CD14-positive monocyte (primary cell): ENCODE measurements around the gene ABCG1. TPM values are rescaled to one million over a fixed set of nuclear protein-coding genes. Genes with fewer than 3 reads are reported as not detected.

Experiments used
- DNase-seq, 3 donors: peaks; one replicate each; pipeline ENCODE4 v3.0.0-alpha.2; 2011 to 2022
- H2AFZ ChIP-seq: 2 replicates; pipeline ENCODE4 v1.6.0; 2012; ENCODE audit warnings: mild to moderate bottlenecking, low read depth, low read length, inconsistent platforms; ENCODE audit not compliant: insufficient read depth, poor library complexity, severe bottlenecking
- H3K27ac ChIP-seq, 2 donors: 1 replicate in 1 of 2; 2 replicates in 1 of 2; pipeline ENCODE4 v1.5.1; 2012 to 2013; ENCODE audit warnings: low read length in 2 of 2, control low read depth in 1 of 2, inconsistent platforms in 1 of 2, low read depth in 1 of 2, mild to moderate bottlenecking in 1 of 2
- H3K27me3 ChIP-seq, 2 donors: one replicate each; pipeline versions ENCODE4 v1.6.0 to v1.6.1; 2011 to 2013; ENCODE audit warnings: low read length in 2 of 2; ENCODE audit not compliant: control insufficient read depth in 2 of 2, insufficient read depth in 2 of 2
- H3K36me3 ChIP-seq, 2 donors: replicated peaks in 1 of 2; 1 replicate in 1 of 2; 2 replicates in 1 of 2; pipeline versions ENCODE4 v1.5.1 to v1.6.1; 2012 to 2013; ENCODE audit warnings: low read length in 2 of 2, control low read depth in 1 of 2, inconsistent platforms in 1 of 2, mild to moderate bottlenecking in 1 of 2; ENCODE audit not compliant: insufficient read depth in 2 of 2, control insufficient read depth in 1 of 2
- H3K4me1 ChIP-seq, 2 donors: 1 replicate in 1 of 2; 2 replicates in 1 of 2; pipeline versions ENCODE4 v1.5.1 to v1.6.1; 2012 to 2013; ENCODE audit warnings: low read length in 2 of 2, control low read depth in 1 of 2, inconsistent platforms in 1 of 2, mild to moderate bottlenecking in 1 of 2, moderate library complexity in 1 of 2; ENCODE audit not compliant: insufficient read depth in 2 of 2, control insufficient read depth in 1 of 2
- H3K4me2 ChIP-seq: replicated peaks from 2 replicates; pipeline ENCODE3; 2012; ENCODE audit warnings: low read length, moderate library complexity, mild to moderate bottlenecking; ENCODE audit not compliant: poor library complexity, severe bottlenecking; ENCODE audit errors: extremely low read depth
- H3K4me3 ChIP-seq, 3 experiments: fragments of 200-600 bp in 1 of 3; sonication (generic) in 1 of 3; replicated peaks in 1 of 3; 1 replicate in 2 of 3; 2 replicates in 1 of 3; pipeline ENCODE4 v1.5.1; 2011 to 2013; ENCODE audit warnings: low read length in 3 of 3, mild to moderate bottlenecking in 3 of 3, control low read depth in 2 of 3, low read depth in 2 of 3, inconsistent platforms in 1 of 3, moderate library complexity in 1 of 3
- H3K79me2 ChIP-seq: 2 replicates; pipeline ENCODE4 v1.6.0; 2012; ENCODE audit warnings: mild to moderate bottlenecking, control low read depth, inconsistent platforms, low read length, moderate library complexity; ENCODE audit not compliant: insufficient read depth
- H3K9ac ChIP-seq: 2 replicates; pipeline ENCODE4 v1.6.0; 2017; ENCODE audit warnings: low read length, mild to moderate bottlenecking; ENCODE audit not compliant: insufficient read depth, poor library complexity, severe bottlenecking
- H3K9me3 ChIP-seq, 2 donors: replicated peaks in 1 of 2; 1 replicate in 1 of 2; 2 replicates in 1 of 2; pipeline versions ENCODE4 v1.5.1 to v1.6.1; 2012 to 2013; ENCODE audit warnings: low read length in 2 of 2, control low read depth in 1 of 2; ENCODE audit not compliant: control insufficient read depth in 1 of 2, insufficient read depth in 1 of 2
- H4K20me1 ChIP-seq: 2 replicates; pipeline ENCODE4 v1.6.0; 2012; ENCODE audit warnings: mild to moderate bottlenecking, low read length, control low read depth, moderate library complexity; ENCODE audit not compliant: insufficient read depth
- H3K27ac Mint-ChIP-seq, 7 donors: one replicate each; pipeline ENCODE4 v1.8.0; 2020; ENCODE audit warnings: mild to moderate bottlenecking in 7 of 7, mixed read lengths in 7 of 7, moderate library complexity in 6 of 7, inconsistent platforms in 2 of 7
- H3K27me3 Mint-ChIP-seq, 3 donors: one replicate each; pipeline ENCODE4 v1.8.0; 2021 to 2022; ENCODE audit warnings: low read depth in 3 of 3, mild to moderate bottlenecking in 3 of 3, mixed read lengths in 3 of 3, moderate library complexity in 3 of 3, inconsistent platforms in 1 of 3
- H3K36me3 Mint-ChIP-seq, 2 donors: one replicate each; pipeline ENCODE4 v1.8.0; 2020; ENCODE audit warnings: mixed read lengths in 2 of 2, inconsistent platforms in 1 of 2, mild to moderate bottlenecking in 1 of 2
- H3K4me1 Mint-ChIP-seq: one replicate; pipeline ENCODE4 v1.8.0; 2020; ENCODE audit warnings: mild to moderate bottlenecking, mixed read lengths
- H3K4me3 Mint-ChIP-seq, 2 donors: one replicate each; pipeline ENCODE4 v1.8.0; 2020; ENCODE audit warnings: mild to moderate bottlenecking in 2 of 2, mixed read lengths in 2 of 2, moderate library complexity in 1 of 2
- H3K9me3 Mint-ChIP-seq, 7 donors: one replicate each; pipeline ENCODE4 v1.8.0; 2020 to 2022; ENCODE audit warnings: mixed read lengths in 7 of 7, mild to moderate bottlenecking in 6 of 7, moderate library complexity in 6 of 7, inconsistent platforms in 2 of 7
- WGBS: methylation state at CpG from one replicate; pipeline ENCODE4 v1.1.5; 2013; ENCODE audit warnings: missing lambda C conversion rate; ENCODE audit not compliant: insufficient coverage; 5-methylcytosine and 5-hydroxymethylcytosine counted together
- intact Hi-C, 2 donors: fragments of 100-400 bp; cut with micrococcal nuclease; formaldehyde crosslinking; loops; one replicate each; pipeline versions ENCODE4 v1.15.0 to v1.15.1; 2023
- polyA plus RNA-seq, 3 donors: library from polyadenylated mRNA; depleted of rRNA in 1 of 3; unstranded in 2 of 3; stranded (reverse) in 1 of 3; fragments of 300-500 nt in 2 of 3; fragments of >200 nt in 1 of 3; fragmentation: Illumina TruSeq in 2 of 3; gene quantifications; 1 replicate in 2 of 3; 2 replicates in 1 of 3; pipeline ENCODE4 v1.2.3, GENCODE V29; 2012 to 2021
- TF ChIP-seq, protein P1 (sequence below): fragments of 200-600 bp; IDR thresholded peaks from one replicate; pipeline ENCODE4 v1.8.0; 2022; ENCODE audit warnings: antibody characterized with exemption, mild to moderate bottlenecking

Gene ABCG1
- polyA plus RNA-seq, 3 donors: 3.0 to 5.2 (median 3.5) TPM

DNA sequence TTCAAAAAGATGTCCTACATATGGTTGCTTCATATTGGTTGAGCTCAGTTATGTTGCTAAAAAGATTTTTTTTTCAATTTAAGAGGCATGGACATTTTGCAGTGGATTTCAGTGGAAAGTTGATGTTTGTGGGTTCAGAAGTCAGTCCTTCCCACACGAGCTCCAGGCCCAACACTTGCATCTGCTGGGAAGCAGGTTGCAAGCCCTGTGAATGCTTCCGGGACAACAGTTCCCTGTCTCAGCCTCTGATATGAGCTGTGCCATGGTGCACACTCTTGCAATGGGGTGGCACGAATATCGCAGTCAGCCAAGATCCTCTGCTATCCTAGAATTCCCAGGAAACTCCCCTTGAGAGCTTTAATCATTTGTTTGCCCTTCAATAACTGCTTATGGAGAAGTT, 30.3 kb upstream of the ABCG1 start:
- Histone ChIP-seq H3K9ac (peak overlapping the region; percentile 53), H3K79me2 (no peaks in the 10 kb centered on the region), H3K27ac (peak overlapping the region; percentile 86 to 91), H3K4me1 (peaks cover 47 to 64% of the 10 kb centered on the region in 2 donors), H3K4me2 (peak overlapping the region; percentile 55), H3K4me3 (peak overlapping the region in 1 of 3 experiments; percentile 42), H3K36me3 (no peaks in the 10 kb centered on the region), H3K27me3 (no peaks in the 10 kb centered on the region), H2AFZ (no peak overlapping the region), H3K9me3 (no peaks in the 10 kb centered on the region), H4K20me1 (no peaks in the 10 kb centered on the region)
- DNase-seq: no peak
- peaks cover 0 to 3% (median 0%) of the 10 kb centered on the region in 7 donors for H3K9me3 Mint-ChIP-seq
- H3K27me3 Mint-ChIP-seq: peaks cover 2 to 5% (median 3%) of the 10 kb centered on the region in 3 donors
- intact Hi-C loops: no loop called here
- H3K4me1 Mint-ChIP-seq: peaks cover 71% of the 10 kb centered on the region
- H3K27ac Mint-ChIP-seq: peak overlapping the region; percentile 94 to 98 (median 98)
- TF ChIP-seq, protein P1, sequence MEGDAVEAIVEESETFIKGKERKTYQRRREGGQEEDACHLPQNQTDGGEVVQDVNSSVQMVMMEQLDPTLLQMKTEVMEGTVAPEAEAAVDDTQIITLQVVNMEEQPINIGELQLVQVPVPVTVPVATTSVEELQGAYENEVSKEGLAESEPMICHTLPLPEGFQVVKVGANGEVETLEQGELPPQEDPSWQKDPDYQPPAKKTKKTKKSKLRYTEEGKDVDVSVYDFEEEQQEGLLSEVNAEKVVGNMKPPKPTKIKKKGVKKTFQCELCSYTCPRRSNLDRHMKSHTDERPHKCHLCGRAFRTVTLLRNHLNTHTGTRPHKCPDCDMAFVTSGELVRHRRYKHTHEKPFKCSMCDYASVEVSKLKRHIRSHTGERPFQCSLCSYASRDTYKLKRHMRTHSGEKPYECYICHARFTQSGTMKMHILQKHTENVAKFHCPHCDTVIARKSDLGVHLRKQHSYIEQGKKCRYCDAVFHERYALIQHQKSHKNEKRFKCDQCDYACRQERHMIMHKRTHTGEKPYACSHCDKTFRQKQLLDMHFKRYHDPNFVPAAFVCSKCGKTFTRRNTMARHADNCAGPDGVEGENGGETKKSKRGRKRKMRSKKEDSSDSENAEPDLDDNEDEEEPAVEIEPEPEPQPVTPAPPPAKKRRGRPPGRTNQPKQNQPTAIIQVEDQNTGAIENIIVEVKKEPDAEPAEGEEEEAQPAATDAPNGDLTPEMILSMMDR: no peak
- peak overlapping the region in 1 of 2 donors; percentile 52 for H3K4me3 Mint-ChIP-seq
- 45% methylated on average over 2 of the region's 4 CpGs for WGBS
- peaks cover 0 to 12% of the 10 kb centered on the region in 2 donors for H3K36me3 Mint-ChIP-seq

DNA sequence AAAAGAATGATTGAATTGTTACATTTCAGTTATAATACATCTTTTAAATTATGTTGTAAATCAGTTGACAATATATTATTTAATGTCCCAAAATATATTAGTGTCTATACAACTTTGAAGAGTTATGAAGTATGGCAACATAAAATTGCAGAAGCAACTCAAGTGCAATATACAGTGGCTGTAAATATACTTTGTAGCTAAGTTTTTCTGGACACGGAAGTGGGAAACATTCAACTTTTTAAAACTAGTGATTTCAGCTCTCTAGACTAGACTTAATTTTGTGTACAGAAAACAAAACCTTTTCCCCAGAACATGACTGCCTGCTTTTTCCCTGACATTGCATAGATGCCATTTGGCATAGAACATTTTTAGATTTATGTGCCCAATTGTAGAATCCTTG, 29.5 kb upstream of the ABCG1 start:
- no peaks in the 10 kb centered on the region for H3K27me3 ChIP-seq
- no peak overlapping the region for H3K4me3 ChIP-seq
- peaks cover 77% of the 10 kb centered on the region for H3K4me1 Mint-ChIP-seq
- TF ChIP-seq, protein P1: no peak
- intact Hi-C loops: no loop called here
- H3K36me3 ChIP-seq: no peaks in the 10 kb centered on the region
- H3K9me3 Mint-ChIP-seq: peaks cover 0 to 3% (median 0%) of the 10 kb centered on the region in 7 donors
- peaks cover 0 to 12% of the 10 kb centered on the region in 2 donors for H3K36me3 Mint-ChIP-seq
- no peak overlapping the region for H2AFZ ChIP-seq
- no peaks in the 10 kb centered on the region for H3K9me3 ChIP-seq
- H3K27ac ChIP-seq: peak overlapping the region; percentile 86 to 91
- H3K27ac Mint-ChIP-seq: peak overlapping the region in 6 of 7 donors; percentile 65 to 98 (median 94)
- WGBS: no CpG with 5 or more reads among the region's 1 CpG
- no peaks in the 10 kb centered on the region for H4K20me1 ChIP-seq
- no peak overlapping the region for H3K4me2 ChIP-seq
- no peak overlapping the region for H3K9ac ChIP-seq
- H3K79me2 ChIP-seq: no peaks in the 10 kb centered on the region
- H3K4me3 Mint-ChIP-seq: no peak overlapping the region
- H3K4me1 ChIP-seq: peaks cover 48 to 66% of the 10 kb centered on the region in 2 donors
- DNase-seq: peak in 1 of 3 donors; percentile 52
- peaks cover 2 to 5% (median 3%) of the 10 kb centered on the region in 3 donors for H3K27me3 Mint-ChIP-seq
